Endometrium (tissue), 2 donors: ENCODE data around the gene SBK3.
"Not testable (repeated sequence)": the region's sequence is repeated elsewhere in the genome, so short reads cannot be mapped to it uniquely, and the experiment has no call there.

Experiments
- FAIRE-seq: peaks from 2 replicates; lab custom pipeline; 2012; peaks lifted over from hg19 to GRCh38; lab: Jason Lieb, UNC
- donor health status: control.
- donor health status: control.

The SBK3 gene

GRCh38 chr19:55576746-55577145 lies 31.4 kb upstream of the SBK3 start:
- no peak for FAIRE-seq

- not testable (repeated sequence) for FAIRE-seq
Observed at GRCh38 chr19:55573929-55574328, 28.6 kb upstream of the SBK3 start.

GRCh38 chr19:55569477-55569876 lies 24.1 kb upstream of the SBK3 start:
- not testable (repeated sequence) for FAIRE-seq

GRCh38 chr19:55567708-55568328 lies 22.5 kb upstream of the SBK3 start:
- no peak for FAIRE-seq

- FAIRE-seq, result no peak
Observed at GRCh38 chr19:55566823-55567222, 21.5 kb upstream of the SBK3 start.

GRCh38 chr19:55563261-55563690 lies 17.9 kb upstream of the SBK3 start:
- no peak for FAIRE-seq

- no peak for FAIRE-seq
Observed at GRCh38 chr19:55559684-55560083, 14.3 kb upstream of the SBK3 start.

GRCh38 chr19:55554741-55555152 lies 9.4 kb upstream of the SBK3 start:
- FAIRE-seq, result no peak

- FAIRE-seq, result no peak
Observed at GRCh38 chr19:55554302-55554701, 9.0 kb upstream of the SBK3 start.

GRCh38 chr19:55553217-55554182 lies 8.2 kb upstream of the SBK3 start:
- FAIRE-seq, result no peak

- FAIRE-seq, result no peak
Observed at GRCh38 chr19:55552620-55553019, 7.3 kb upstream of the SBK3 start.

GRCh38 chr19:55552206-55552605 lies 6.9 kb upstream of the SBK3 start:
- no peak for FAIRE-seq

GRCh38 chr19:55550321-55550650 lies 4.9 kb upstream of the SBK3 start:
- FAIRE-seq, result no peak

GRCh38 chr19:55549500-55550320 lies 4.4 kb upstream of the SBK3 start:
- FAIRE-seq, result no peak

GRCh38 chr19:55546822-55547614 lies 1.7 kb upstream of the SBK3 start:
- no peak for FAIRE-seq

- no peak for FAIRE-seq
Observed at GRCh38 chr19:55546011-55546410, 668 bp upstream of the SBK3 start.

GRCh38 chr19:55544776-55545439 lies 435 bp downstream of the SBK3 start:
- FAIRE-seq, result no peak

GRCh38 chr19:55544014-55544413 lies 1.3 kb downstream of the SBK3 start:
- FAIRE-seq, result no peak

- no peak for FAIRE-seq
Observed at GRCh38 chr19:55543567-55543966, 1.8 kb downstream of the SBK3 start.

GRCh38 chr19:55542292-55542855 lies 3.0 kb downstream of the SBK3 start:
- no peak for FAIRE-seq

GRCh38 chr19:55541091-55541490 lies 4.3 kb downstream of the SBK3 start:
- FAIRE-seq, result no peak
